GM21423 (cell line): ENCODE results near the gene PAPOLB.

Source experiments
- ATAC-seq: cut with Tn5 transposase; IDR thresholded peaks from one replicate; pipeline ENCODE4 v1.9.1; 2021; ENCODE audit warnings: mild to moderate bottlenecking, moderate library complexity; ENCODE audit not compliant: unreplicated experiment

The PAPOLB gene

GRCh38 chr7:4825081-4825480 lies 36.7 kb downstream of the PAPOLB start:
- no peak for ATAC-seq

DNA sequence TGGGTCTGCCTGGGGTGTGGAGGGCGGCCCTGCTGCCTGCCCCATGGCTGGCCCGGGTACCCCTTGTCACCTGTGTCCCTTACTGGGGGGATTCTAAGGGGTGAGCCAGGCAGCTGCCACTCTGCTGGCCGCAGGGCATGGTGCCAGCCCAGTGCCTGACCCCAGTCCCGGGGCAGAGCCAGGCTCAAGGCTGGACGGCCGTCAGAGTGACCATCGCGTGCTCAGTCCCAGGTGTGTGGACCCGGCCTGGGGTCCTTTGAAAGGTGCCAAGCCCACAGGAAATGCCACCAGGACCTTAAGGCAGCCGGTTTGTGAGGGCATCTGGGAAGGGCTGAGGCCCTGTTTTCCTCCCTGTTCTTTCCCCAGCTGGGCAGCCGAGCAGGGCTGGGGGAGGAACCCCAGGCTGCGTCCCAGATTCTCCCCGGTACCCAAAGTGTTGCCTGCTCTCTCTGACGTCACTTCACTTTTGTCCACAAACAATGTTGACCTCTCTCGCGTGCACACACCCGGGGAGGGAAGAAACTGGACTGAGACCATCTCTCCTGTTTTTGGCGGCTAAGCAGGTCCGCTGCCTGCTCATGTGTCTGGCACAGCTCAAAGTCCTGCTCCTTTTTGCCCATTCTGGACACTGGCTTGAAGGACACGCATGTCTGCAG lies 37.6 kb downstream of the PAPOLB start:
- ATAC-seq, result no peak

GRCh38 chr7:4823441-4824119 lies 38.2 kb downstream of the PAPOLB start:
- no peak for ATAC-seq

DNA sequence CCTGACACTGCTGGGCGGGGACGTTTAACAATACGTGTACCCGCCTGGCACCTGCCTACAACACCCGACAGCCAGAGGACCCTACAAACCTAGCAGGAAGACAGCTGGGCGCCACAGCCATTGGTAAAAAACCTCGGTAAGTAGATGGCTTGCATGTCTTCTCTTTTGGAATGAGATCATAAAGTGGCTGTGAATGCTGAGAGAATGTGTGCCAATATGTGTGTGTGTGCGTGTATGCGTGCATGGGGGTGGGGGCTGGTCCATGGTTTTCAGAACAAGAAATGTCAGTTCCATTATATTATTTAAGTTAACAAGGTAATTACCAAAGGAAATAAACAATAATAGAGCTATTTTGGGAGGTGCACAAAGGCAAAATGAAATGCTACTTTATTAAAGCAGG lies 39.2 kb downstream of the PAPOLB start:
- ATAC-seq, result no peak

GRCh38 chr7:4820967-4821471 lies 40.8 kb downstream of the PAPOLB start:
- ATAC-seq, result no peak

DNA sequence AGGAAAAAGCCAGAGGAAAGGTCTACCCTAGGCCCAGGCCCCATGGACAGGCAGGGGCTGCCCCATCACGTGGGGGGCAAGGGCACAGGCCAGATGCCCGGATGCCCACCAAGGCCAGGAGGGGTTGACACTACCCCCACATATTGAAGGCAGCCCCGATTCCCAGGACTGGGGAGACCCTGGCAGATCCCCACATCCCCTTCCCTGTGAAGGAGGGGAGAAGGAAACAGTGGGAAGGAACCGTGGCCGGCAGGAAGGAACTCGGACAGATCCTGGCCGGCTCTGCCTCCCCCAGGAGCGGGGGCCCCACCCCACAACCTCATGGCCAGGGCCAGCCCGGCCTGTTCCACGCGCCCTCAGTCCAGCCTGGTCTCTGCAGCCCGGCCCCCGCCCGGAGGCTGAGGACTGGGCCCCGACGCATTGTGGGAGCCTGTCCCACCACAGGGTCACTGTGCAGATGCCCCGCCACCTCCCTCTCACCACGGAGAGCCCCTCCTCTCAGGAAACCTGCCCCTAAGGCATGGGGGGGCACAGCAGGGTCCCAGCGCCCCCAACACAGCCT lies 41.3 kb downstream of the PAPOLB start:
- no peak for ATAC-seq

GRCh38 chr7:4819560-4820404 lies 42.0 kb downstream of the PAPOLB start:
- ATAC-seq, result no peak

GRCh38 chr7:4818000-4818794 lies 43.6 kb downstream of the PAPOLB start:
- no peak for ATAC-seq

DNA sequence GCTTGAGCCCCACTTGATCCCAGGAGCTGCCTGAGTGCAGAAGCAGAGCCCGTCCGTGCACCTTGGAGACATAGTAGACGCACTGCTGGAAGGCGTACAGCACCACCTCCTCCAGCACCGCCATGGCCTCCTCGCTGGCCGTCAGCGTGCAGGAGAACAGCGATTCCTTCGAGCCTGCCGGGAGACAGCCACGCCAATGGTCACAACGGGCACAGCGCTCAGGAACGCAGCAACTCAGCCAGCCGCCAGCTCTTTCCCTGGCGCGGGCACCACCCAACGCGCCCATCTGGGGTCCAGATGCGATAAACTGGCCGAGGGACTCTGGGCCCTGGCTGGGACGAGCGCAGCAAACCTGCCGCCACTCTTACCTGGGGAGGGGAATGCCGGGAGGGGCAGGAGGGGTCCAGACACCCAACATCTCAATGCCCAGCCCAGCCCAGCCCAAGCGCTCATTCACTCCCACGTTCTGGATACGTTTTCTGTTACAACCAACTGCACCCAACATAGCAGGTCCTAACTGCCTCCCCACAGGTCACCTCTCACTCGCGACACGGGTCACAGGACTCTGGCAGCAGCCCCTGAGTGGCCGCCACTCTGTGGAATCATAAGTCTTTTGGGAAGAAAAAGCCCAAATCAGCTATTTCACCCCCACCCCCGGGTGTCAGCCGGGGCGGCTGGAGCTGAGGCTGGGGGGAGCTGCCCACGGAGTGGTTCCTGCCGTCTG lies 44.5 kb downstream of the PAPOLB start:
- no peak for ATAC-seq

DNA sequence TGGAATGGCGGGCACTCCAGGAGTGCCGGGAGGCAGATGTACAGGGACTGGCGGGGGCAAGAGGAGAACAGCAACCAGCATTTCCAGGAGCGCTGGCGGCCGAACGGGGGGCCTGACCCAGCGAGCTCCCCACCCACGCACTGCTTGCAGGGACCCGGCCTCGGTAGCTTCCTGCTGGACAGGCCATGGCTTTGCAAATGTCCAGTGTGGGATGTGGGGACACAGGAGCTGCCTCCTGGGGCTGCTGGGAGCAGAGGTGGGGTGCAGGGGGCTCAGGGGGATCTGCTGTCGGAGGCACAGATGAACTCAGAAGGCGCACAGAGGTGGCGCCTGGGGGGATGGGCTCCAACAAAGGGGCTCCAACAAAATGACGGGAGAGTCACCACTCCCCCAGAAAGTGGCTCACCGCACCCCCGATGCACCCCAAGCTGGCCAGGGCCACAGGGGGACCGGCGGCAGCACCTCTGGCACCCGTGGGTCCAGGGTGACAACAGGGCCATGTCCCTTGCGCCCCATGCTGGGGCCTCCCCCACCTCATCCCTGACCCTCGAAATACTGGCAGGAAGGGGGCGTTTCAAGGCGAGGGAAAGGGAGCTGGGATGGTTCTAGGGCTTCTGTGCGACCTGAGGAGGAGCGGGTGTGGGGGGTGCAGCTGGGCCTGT lies 45.3 kb downstream of the PAPOLB start:
- ATAC-seq, result no peak

- ATAC-seq, result no peak
Observed at GRCh38 chr7:4815609-4816418, 46.0 kb downstream of the PAPOLB start.

- ATAC-seq, result no peak
Observed at GRCh38 chr7:4815121-4815520, 46.7 kb downstream of the PAPOLB start.

DNA sequence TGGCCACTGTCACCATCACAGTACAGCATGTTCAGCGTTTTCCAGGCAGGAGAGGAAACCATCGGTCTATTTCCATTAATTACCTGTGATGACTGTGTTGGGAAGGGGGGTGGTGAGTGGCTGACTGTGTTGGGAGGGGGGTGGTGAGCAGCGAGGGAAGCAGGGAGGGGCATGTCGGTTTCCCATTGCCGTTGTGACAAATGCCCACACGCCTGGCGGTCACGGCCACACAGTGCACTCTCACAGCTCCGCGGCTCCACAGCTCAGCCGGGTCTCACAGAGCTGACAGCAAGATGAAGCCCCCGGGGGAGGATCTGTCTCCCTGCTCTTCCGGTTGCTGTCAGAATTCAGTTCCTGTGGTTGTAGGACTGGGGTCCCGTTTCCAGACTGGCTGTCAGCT lies 47.4 kb downstream of the PAPOLB start:
- no peak for ATAC-seq

GRCh38 chr7:4809666-4810065 lies 52.2 kb downstream of the PAPOLB start:
- no peak for ATAC-seq

DNA sequence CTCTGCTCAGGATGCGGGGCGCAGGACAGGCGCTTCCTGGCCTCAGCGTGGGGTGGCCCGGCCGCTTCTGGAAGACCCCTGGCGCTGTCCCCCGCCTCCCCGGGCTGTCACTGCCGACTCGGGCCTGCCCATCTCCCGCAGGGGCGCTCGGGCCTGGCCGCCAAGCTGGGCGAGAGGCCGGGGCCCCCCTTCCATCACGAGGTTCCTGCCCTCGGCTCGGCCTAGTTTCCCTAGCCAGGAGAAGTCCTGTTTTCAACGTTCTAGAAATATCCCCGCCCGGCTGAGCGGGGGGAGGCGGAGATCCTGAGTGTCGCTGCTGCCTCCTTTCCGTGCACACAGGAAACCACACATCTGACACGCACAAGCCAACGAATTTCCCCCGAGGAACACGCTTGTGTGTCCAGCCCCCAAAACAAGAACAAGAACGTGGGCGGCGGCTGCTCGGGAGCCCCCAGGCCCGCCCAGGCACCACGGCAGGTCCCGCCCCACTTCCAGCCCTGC lies 52.7 kb downstream of the PAPOLB start:
- ATAC-seq, result no peak

GRCh38 chr7:4808565-4808964 lies 53.3 kb downstream of the PAPOLB start:
- no peak for ATAC-seq

- no peak for ATAC-seq
Observed at GRCh38 chr7:4808026-4808425, 53.8 kb downstream of the PAPOLB start.
